HUDEP-2 (cell line): Measurements from ENCODE around the gene ZGRF1.

ENCODE experiments used
- DNase-seq, 76 experiments: peaks; one replicate each; lab custom pipeline; 2025; ENCODE audit not compliant: unreplicated experiment in 76 of 76; lab: John Stamatoyannopoulos, UW

The ZGRF1 gene

DNA sequence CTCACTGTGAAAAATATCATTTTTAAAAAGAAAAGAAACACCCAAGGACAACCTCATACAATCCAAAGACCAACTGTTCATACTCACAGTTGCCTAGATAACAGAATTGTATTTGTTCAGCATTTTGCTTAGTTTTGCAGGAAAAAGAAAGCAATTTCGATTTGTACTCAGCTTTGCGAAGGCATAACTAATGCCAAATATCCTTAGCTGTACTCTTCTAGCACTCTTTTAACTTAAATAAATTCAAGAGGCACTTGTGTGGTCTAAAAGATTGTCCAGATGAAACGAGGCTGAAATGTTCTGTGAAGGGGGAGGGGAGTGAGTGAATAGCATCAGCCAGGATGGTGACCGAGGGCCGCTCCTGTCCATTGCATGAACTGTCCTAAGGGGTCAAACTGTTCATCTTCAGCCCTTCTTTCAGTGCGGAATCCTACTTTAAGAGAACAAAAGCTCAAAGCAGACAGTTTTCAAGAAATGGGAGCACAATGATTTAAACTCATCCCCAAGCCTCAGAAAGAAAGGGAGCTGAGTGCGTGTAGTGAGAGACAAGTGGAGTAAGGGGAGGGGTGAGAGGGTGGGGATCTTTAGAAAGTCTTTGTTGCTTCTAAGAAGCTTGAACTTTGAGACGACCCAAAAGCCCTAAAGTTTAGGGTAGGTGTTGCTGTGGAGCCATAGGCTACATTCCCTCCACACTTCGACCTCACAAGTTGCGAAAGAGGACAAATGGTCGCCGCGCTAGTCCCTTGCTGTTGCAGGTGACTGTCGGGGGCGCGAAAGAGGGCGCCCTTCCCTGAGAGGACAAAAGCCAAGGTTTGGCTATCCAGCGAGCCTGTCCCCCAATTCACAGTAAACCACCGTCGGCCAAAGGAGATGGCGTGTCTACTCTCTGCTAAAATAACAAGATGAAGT, 116.8 kb downstream of the ZGRF1 start:
- no peak for DNase-seq

GRCh38 chr4:112518675-112519074, 118.0 kb downstream of the ZGRF1 start:
- DNase-seq, result no peak

- no peak for DNase-seq
Observed at GRCh38 chr4:112517911-112518310, 118.8 kb downstream of the ZGRF1 start.

- DNase-seq, result no peak
Observed at GRCh38 chr4:112517067-112517634, 119.6 kb downstream of the ZGRF1 start.

- no peak for DNase-seq
Observed at GRCh38 chr4:112516471-112517066, 120.1 kb downstream of the ZGRF1 start.

DNA sequence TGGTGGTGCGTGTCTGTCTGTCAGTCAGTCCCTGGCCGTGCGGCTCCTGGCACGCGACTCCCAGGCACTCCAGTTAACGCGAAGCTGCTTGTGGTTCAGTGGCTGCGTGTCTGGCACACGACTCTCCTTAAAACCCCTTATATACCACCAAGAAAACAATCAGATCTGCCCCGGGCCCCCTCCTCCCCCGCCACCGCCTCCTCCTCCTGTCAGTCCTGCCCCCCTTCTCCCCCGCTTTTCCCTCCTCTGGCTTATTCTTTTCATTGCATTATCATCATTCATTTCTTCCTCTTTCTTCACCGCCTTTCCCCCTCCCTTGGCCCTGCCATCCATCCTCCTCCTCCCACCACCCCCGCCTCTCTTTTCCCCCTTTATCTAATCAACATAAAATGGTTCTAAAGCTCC, 120.6 kb downstream of the ZGRF1 start, which contains the start of gene NEUROG2:
TSS of gene NEUROG2 (minus strand) at position 115 of the 405 bp plus-strand sequence. CDS start 705 bp downstream, outside the sequence.
- DNase-seq, result peak in 1 of 76 experiments; percentile 2

DNA sequence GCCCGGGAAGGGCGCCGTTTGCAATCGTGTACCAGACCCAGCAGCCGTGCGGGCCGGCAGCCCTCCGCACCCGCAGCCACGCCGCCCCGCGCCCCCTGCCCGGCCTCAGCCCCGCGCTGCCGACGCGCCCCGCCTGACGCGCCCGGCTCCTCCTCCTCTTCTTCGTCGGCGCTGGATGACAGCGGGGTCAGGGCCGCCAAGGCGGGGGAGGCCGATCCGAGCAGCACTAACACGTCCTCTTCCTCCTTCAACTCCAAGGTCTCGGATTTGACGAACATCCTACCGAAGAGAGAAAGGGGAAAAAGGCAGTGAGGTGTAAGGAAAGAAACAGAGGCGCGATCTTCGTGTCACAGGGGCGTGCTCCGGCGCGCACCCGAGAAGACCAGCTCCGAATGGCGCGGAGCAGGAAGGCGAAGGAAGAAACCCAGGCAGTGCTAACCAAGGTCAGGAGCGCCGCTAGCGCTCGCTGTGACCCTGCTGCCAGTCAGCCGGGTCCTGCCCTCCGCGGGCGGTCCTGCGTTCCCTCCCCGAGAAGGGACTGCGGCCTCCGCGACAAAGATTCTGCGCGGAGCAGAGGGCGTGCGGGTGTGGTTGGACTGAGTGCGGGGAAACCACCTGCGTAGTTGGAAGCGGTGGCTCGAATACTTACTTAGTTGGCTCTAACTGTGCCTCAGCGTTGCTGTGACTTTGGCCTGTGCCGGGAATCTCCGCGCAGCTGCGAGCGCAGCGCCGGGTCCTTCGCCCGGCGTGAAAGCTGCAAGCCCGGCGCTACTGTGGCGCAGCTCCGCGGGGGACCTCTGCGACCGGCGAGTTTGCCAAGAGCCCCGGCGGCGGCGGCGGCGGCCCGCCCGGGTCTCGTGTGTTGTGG, 121.3 kb downstream of the ZGRF1 start:
- DNase-seq, result peak in 19 of 76 experiments; percentile 1 to 48 (median 12)

- DNase-seq, result peak in 2 of 76 experiments; percentile 5 to 11
Observed at GRCh38 chr4:112514647-112515197, 122.0 kb downstream of the ZGRF1 start.

DNA sequence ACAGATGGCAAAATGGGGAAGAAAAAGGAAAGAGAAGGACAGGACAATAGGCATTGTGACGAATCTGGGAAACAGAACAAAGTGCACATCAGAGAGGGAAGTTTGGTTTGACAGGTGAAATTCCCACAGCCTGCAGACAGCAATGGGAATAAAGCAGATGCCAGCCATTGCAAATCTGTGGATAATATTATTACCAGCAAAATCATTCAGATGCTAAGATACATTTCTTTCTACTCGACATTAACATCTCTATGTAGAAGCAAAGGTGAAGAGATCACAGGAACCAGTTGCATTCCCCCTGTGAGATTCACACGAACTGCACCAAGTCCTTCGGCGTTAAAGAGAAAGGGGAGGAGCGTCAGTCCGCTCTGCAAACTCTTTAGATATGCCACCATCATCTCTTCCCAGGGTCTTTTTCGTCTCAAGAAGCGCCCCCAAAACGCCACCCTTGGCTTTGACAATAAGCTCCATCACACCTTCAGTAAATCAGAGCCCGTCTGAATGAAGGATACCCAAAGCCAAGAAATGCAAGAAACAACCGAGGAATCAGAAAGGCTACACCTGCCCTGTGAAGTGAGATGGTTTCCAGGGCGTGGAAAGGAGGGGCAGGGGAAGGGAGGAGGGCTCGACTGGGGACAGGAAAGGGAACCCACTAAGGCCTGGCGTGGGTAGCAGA, 122.6 kb downstream of the ZGRF1 start:
- no peak for DNase-seq

- DNase-seq, result no peak
Observed at GRCh38 chr4:112511803-112512118, 124.9 kb downstream of the ZGRF1 start.

GRCh38 chr4:112511093-112511802, 125.5 kb downstream of the ZGRF1 start:
- no peak for DNase-seq

- no peak for DNase-seq
Observed at GRCh38 chr4:112510291-112511092, 126.2 kb downstream of the ZGRF1 start.

DNA sequence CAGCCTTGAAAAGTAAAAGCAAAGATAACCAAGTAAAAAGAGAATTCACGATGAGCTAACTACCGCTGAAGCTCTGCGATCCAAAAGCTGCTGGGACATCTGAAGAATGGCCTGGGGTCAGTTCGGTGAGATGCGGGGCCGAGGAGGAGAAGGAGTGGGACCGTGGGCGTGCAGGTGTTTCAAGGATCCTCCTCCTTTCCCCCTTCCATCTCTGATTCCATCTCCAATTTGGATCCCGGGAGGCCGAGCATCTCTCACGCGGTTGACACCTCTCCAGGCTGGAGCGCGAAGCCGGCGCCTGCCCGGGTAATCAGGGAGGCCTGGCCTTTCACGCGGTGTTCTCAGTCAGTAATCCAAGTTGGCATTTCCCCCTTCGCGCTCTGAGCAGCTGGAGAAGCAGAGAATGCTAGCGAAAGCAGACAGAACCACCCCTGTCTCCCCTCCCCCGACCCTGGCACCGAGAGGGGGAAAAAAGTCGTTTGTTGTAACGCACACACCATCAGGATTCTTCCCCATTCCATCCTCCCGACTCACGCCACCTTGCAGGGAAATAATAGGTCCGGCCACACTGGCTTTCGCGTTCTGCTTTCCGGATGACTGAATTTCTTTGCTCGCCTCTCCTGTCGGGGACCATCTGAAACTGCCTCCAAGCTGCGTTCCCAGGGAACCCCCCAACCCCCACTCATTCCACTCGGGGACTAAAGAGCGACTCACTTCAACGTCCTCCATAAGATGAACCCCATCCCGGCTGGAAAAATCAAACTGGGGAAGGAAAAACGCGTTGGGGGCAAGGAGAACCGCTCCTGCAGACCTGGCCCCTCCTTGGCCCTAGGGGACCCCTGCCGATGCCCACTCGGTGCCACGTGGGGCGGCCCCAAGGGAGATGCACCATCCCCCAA, 127.2 kb downstream of the ZGRF1 start:
- DNase-seq, result no peak

GRCh38 chr4:112508356-112508755, 128.4 kb downstream of the ZGRF1 start:
- no peak for DNase-seq

DNA sequence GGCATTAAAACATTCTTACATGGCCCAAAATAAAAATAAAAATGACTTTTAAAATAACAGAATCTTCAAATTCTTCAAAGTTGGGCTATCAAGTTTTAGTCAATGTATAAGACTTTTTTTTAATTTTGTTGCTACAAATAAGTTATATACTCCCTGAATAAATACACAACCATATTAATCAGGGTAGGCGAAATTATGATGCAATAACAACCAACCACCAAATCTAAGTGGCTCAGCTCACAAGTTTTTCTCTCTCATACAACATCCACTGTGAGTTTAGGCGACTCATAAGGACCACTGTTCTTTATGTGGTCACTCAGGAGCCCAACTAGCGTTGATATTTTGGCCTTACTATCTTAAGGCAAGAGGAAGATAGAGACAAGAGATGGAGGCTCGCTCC, 131.9 kb downstream of the ZGRF1 start:
- DNase-seq, result no peak

DNA sequence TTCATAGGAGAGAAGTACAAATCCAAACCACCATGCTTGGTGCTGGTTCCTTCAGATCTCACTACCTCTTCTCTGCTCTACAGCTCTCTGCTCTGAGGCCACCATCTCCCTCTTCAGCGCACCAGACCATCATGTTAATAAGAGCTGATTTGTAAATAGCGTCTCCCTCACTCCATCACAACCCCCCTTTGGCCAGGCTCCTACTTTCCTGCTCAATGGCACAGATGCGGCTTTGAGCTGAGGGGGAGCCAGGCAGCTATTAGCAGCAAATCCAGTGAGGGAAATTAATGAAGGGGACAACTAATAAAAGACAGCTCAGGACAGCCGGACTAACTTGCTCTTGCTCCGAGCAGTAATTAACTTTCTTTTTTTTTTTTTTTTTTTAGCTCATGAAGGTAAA, 133.8 kb downstream of the ZGRF1 start:
- no peak for DNase-seq

- no peak for DNase-seq
Observed at GRCh38 chr4:112492321-112492720, 144.4 kb downstream of the ZGRF1 start.
